Spleen (tissue), 11 donors: ENCODE measurements around the gene TANK. TPM values are rescaled to one million over a fixed set of nuclear protein-coding genes. Genes with fewer than 3 reads are reported as not detected.

Experiments
- DNase-seq: peaks from one replicate; pipeline ENCODE4 v3.0.0-alpha.2; 2020
- H3K27ac ChIP-seq, 8 donors: fragments of 200-600 bp; sonication (generic) in 7 of 8; 1 replicate in 4 of 8; 2 replicates in 4 of 8; pipeline versions ENCODE4 v1.5.0 to v1.8.0; 2016 to 2021; ENCODE audit warnings: inconsistent platforms in 4 of 8, mild to moderate bottlenecking in 4 of 8, moderate library complexity in 1 of 8
- H3K27me3 ChIP-seq, 7 donors: fragments of 200-600 bp; sonication (generic) in 6 of 7; replicated peaks in 1 of 7; 1 replicate in 4 of 7; 2 replicates in 3 of 7; pipeline versions ENCODE4 v1.5.0 to v1.8.0; 2016 to 2021; ENCODE audit warnings: inconsistent platforms in 3 of 7, mild to moderate bottlenecking in 1 of 7
- H3K36me3 ChIP-seq, 6 donors: fragments of 200-600 bp; sonication (generic) in 5 of 6; 1 replicate in 4 of 6; 2 replicates in 2 of 6; pipeline versions ENCODE4 v1.5.0 to v1.8.0; 2016 to 2021; ENCODE audit warnings: inconsistent platforms in 2 of 6
- H3K4me1 ChIP-seq, 6 donors: fragments of 200-600 bp; sonication (generic) in 5 of 6; 1 replicate in 3 of 6; 2 replicates in 3 of 6; pipeline versions ENCODE4 v1.5.0 to v1.8.0; 2016 to 2021; ENCODE audit warnings: inconsistent platforms in 3 of 6
- H3K4me3 ChIP-seq, 8 donors: fragments of 200-600 bp; sonication (generic) in 7 of 8; 1 replicate in 4 of 8; 2 replicates in 4 of 8; pipeline versions ENCODE4 v1.5.0 to v1.8.0; 2016 to 2021; ENCODE audit warnings: inconsistent platforms in 4 of 8, mild to moderate bottlenecking in 4 of 8, moderate library complexity in 2 of 8
- H3K9me3 ChIP-seq, 8 donors: fragments of 200-600 bp; sonication (generic) in 7 of 8; 1 replicate in 4 of 8; 2 replicates in 4 of 8; pipeline versions ENCODE4 v1.5.0 to v1.8.0; 2016 to 2021; ENCODE audit warnings: inconsistent platforms in 4 of 8
- CTCF ChIP-seq, 11 experiments: fragments of 200-600 bp in 7 of 11; fragments of 450-650 bp in 4 of 11; sonication (generic) in 4 of 11; IDR thresholded peaks in 8 of 11; conservative IDR thresholded peaks in 3 of 11; 1 replicate in 7 of 11; 2 replicates in 4 of 11; pipeline versions ENCODE4 v1.4.0 to v1.8.0; 2016 to 2021; ENCODE audit warnings: antibody characterized with exemption in 11 of 11, inconsistent platforms in 4 of 11, mild to moderate bottlenecking in 1 of 11
- POLR2A ChIP-seq, 3 donors: fragments of 450-650 bp; IDR thresholded peaks; one replicate each; pipeline ENCODE4 v1.5.1; 2017; ENCODE audit warnings: antibody characterized with exemption in 3 of 3, mild to moderate bottlenecking in 1 of 3
- POLR2AphosphoS5 ChIP-seq, 3 donors: sonication (generic); formaldehyde crosslinking; IDR thresholded peaks; one replicate each; pipeline ENCODE4 v1.5.1; 2017; ENCODE audit warnings: antibody characterized with exemption in 3 of 3
- WGBS, 5 donors: extraction: QIAGEN DNeasy Blood & Tissue Kit in 3 of 5; methylation state at CpG; one replicate each; pipeline versions ENCODE4 v1.1.5 to v1.1.7; 2013 to 2018; 5-methylcytosine and 5-hydroxymethylcytosine counted together
- intact Hi-C: fragments of 100-400 bp; cut with DNase I; formaldehyde crosslinking; loops from one replicate; pipeline ENCODE4 v1.15.0; 2023; ENCODE audit warnings: low total_unique reads
- polyA plus RNA-seq, 3 donors: library from polyadenylated mRNA; stranded (reverse); fragments of 200-250 nt; gene quantifications; one replicate each; pipeline ENCODE4 v1.2.1, GENCODE V29; 2013
- total RNA-seq, 7 donors: library from RNA; depleted of rRNA in 3 of 7; stranded (reverse); fragments of >200 nt in 3 of 7; fragmentation: NEBNext Ultra II Directional in 4 of 7; extraction: Animal tissue kit (Norgen Biotek cat#: 25700) in 4 of 7; gene quantifications; one replicate each; pipeline versions ENCODE4 v1.1.0 to v1.2.1, GENCODE V29; 2016 to 2021
- donor health status: healthy with polysubstance abuse.
- donor health status: DM: no; HTN: no; CAD: no; lungs with moderate emphysema.
- donor health status: DM: no; HTN: no; CAD: no.
- donor health status: Bipolar disorder and iron deficiency.
- donor health status: healthy.
- donor health status: DM: no; HTN: no; CAD: no.
- donor health status: DM: yes; HTN: yes; CAD: no.

TANK gene
- total and polyA plus RNA-seq, 10 donors: 37.5 to 152 (median 120) TPM

GRCh38 chr2:161208527-161209139 is 48.4 kb downstream of the TANK start:
- peaks cover 0 to 54% (median 4%) of the 10 kb centered on the region in 6 donors for H3K4me1 ChIP-seq
- WGBS, 5 donors: 76 to 85% (median 82%) methylated on average over 4 of the region's 4 CpGs
- no peaks in the 10 kb centered on the region for H3K27me3 ChIP-seq
- H3K4me3 ChIP-seq: no peak overlapping the region
- no peak for DNase-seq
- peaks cover 0 to 96% (median 33%) of the 10 kb centered on the region in 6 donors for H3K36me3 ChIP-seq
- H3K9me3 ChIP-seq: no peaks in the 10 kb centered on the region
- no peak overlapping the region for H3K27ac ChIP-seq
- intact Hi-C loops: no loop called here
- TF ChIP-seq CTCF (IDR thresholded peaks at IDR 0.05 in 8 of 11, conservative IDR thresholded peaks at IDR 0.05 in 3 of 11): no peak
- TF ChIP-seq POLR2A (IDR thresholded peaks at IDR 0.05): no peak
- TF ChIP-seq POLR2AphosphoS5 (IDR thresholded peaks at IDR 0.05): no peak

- WGBS, 5 donors: 85 to 98% (median 89%) methylated on average over 2 of the region's 2 CpGs
These were observed 49.7 kb downstream of the TANK start for GRCh38 chr2:161209902-161210301.

GRCh38 chr2:161217597-161218185 is 57.5 kb downstream of the TANK start:
- 81 to 91% (median 86%) methylated on average over 3 of the region's 3 CpGs for WGBS, 5 donors
- H3K4me3 ChIP-seq: no peak overlapping the region
- H3K27ac ChIP-seq: no peak overlapping the region
- peaks cover 0 to 18% (median 2%) of the 10 kb centered on the region in 6 donors for H3K4me1 ChIP-seq
- H3K36me3 ChIP-seq: peaks cover 0 to 78% (median 13%) of the 10 kb centered on the region in 6 donors
- H3K27me3 ChIP-seq: no peaks in the 10 kb centered on the region
- TF ChIP-seq CTCF (IDR thresholded peaks at IDR 0.05 in 8 of 11, conservative IDR thresholded peaks at IDR 0.05 in 3 of 11): no peak
- TF ChIP-seq POLR2AphosphoS5 (IDR thresholded peaks at IDR 0.05): no peak
- no peak for TF ChIP-seq POLR2A (IDR thresholded peaks at IDR 0.05)
- intact Hi-C loops: no loop called here
- H3K9me3 ChIP-seq: no peaks in the 10 kb centered on the region
- no peak for DNase-seq

More at GRCh38 chr2:161209902-161210301, 49.7 kb downstream of the TANK start:
- DNase-seq: no peak
- TF ChIP-seq POLR2A (IDR thresholded peaks at IDR 0.05): no peak
- TF ChIP-seq CTCF (IDR thresholded peaks at IDR 0.05 in 8 of 11, conservative IDR thresholded peaks at IDR 0.05 in 3 of 11): no peak
- Histone ChIP-seq H3K27me3 (no peaks in the 10 kb centered on the region), H3K36me3 (peaks cover 0 to 96% (median 23%) of the 10 kb centered on the region in 6 donors), H3K4me3 (no peak overlapping the region), H3K4me1 (peaks cover 0 to 43% (median 1%) of the 10 kb centered on the region in 6 donors), H3K27ac (no peak overlapping the region), H3K9me3 (no peaks in the 10 kb centered on the region)
- intact Hi-C loops: no loop called here

- no peak for DNase-seq
- H3K27ac ChIP-seq: no peak overlapping the region
- TF ChIP-seq CTCF (IDR thresholded peaks at IDR 0.05 in 8 of 11, conservative IDR thresholded peaks at IDR 0.05 in 3 of 11): no peak
- no peak for TF ChIP-seq POLR2AphosphoS5 (IDR thresholded peaks at IDR 0.05)
- no peak for TF ChIP-seq POLR2A (IDR thresholded peaks at IDR 0.05)
- H3K9me3 ChIP-seq: no peaks in the 10 kb centered on the region
- H3K36me3 ChIP-seq: peaks cover 0 to 70% (median 12%) of the 10 kb centered on the region in 6 donors
- no peaks in the 10 kb centered on the region for H3K27me3 ChIP-seq
- intact Hi-C loops: no loop called here
- no peak overlapping the region for H3K4me3 ChIP-seq
- peaks cover 0 to 26% (median 2%) of the 10 kb centered on the region in 6 donors for H3K4me1 ChIP-seq
- 94 to 100% (median 97%) methylated on average over 1 of the region's 1 CpG for whole genome bisulfite sequencing, 5 donors
These were observed 59.0 kb downstream of the TANK start for GRCh38 chr2:161219211-161219610.
